HG03045 (cell line): ENCODE results near the gene MYO5A.
"Not testable (repeated sequence)": the region's sequence is repeated elsewhere in the genome, so short reads cannot be mapped to it uniquely, and the experiment has no call there.

Experiments used
- ATAC-seq: cut with Tn5 transposase; IDR thresholded peaks from one replicate; pipeline ENCODE4 v1.9.1; 2021; ENCODE audit warnings: mild to moderate bottlenecking, moderate library complexity; ENCODE audit not compliant: unreplicated experiment

The MYO5A gene

DNA sequence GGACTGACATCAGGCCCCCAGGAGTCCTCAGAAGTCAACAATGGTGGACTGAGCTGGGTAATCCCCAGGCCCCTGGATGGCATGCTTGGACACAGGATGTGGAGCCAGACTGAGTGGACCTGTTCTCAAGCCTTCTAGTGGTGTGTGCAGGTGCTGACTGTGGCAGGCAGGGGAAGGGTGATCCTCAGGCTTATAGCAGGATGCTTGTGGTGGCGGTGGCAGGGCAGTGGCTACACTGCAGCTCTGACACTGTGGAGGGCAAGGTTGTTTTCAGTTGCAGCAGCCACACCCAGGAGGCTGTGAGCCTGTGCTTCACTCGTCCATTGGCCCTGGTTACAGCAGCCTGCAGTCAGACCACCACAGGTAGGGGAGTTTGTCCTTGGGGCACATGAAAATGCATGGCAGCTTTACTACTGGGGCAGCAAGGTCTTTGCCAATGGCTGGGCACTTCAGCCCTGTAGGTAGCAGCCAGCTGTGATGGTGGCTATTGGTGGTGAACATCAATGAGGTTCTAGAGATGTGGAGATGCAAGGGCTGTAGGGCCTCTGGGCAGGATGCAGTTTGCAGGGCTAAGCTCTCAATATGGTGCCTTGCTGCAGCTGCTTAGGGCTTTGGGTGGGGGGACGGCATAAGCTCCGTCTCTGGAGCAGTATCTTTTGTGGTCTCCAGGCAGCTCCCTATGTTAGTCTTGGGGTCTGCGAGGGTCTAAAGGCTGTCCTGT lies 17.5 kb upstream of the MYO5A start:
- no peak for ATAC-seq

DNA sequence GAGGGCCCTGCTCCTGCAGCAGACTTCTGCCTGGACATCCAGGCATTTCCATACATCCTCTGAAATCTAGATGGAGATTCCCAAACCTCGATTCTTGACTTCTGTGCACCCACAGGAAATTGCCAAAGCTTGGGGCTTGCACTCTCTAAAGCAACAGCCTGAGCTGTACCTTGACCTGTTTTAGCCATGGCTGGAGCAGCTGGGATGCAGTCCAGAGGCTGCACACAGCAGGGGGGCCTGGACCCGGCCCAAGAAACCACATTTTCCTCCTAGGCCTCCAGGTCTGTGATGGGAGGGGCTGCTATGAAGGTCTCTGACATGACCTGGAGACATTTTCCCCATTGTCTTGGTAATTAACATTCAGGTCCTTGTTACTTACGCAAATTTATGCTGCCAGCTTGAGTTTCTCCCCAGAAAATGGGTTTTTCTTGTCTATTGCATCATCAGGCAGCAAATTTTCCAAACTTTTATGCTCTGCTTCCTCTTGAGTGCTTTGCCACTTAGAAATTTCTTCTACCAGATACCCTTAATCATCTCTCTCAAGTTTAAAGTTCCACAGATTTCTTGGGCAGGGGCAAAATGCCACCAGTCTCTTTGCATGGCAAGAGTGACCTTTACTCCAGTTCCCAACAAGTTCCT lies 11.8 kb upstream of the MYO5A start:
- no peak for ATAC-seq

DNA sequence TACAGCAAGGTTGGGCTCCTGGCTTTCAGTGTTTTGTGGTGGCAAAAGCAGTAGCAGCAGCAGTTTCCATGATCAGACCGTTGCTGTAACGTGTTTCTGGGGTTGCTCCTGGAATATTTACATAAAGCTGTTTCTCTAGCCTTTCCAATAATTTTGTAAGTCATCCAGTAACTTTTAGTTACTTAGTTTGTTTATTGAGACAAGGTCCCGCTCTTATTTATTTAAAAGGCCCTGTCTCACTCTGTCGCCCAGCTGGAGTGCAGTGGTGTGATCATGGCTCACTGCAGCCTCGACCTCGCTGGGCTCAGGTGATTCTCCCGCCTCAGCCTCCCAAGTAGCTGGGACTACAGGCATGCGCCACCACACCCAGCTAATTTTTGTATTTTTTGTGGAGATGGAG lies 8.8 kb upstream of the MYO5A start:
- ATAC-seq = no peak

DNA sequence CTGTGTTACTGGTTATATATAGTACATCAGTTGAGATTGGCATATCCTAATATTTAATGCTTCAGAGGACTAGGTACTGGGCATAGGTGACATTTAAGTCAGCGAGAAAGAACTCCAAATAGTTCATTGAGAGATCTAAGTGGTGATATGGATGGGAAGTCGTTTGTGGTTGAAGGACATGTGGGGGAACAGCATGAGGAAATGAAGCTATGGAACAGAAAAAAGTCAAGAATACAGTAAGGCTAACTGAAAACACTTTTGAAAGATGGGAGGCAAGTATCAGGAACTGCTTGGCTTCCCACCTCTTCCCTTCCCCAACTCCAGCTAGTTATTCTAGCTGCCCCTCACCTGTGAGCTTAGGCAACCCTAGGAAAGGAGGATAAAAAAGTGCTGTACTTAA lies 3.7 kb upstream of the MYO5A start:
- no peak for ATAC-seq

DNA sequence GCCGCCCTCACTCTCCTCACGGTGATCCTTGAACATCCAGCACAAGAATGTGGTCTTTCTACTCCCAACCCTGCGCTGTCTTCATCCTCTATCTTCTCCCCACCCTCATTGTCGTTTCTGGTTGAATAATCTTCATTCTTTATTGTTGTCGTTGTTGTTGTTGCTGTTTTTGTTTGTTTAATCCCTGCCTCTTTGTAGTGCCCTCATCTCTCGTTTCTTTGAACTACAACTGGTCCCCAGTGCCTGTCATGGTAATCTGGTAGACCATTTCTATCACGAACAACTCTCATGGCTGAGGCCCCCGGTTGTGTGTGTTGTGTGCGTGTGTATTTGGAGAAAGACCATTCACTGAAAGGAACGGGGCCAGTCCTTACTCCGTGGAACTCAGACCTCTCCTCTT lies 1.3 kb upstream of the MYO5A start:
- no peak for ATAC-seq

DNA sequence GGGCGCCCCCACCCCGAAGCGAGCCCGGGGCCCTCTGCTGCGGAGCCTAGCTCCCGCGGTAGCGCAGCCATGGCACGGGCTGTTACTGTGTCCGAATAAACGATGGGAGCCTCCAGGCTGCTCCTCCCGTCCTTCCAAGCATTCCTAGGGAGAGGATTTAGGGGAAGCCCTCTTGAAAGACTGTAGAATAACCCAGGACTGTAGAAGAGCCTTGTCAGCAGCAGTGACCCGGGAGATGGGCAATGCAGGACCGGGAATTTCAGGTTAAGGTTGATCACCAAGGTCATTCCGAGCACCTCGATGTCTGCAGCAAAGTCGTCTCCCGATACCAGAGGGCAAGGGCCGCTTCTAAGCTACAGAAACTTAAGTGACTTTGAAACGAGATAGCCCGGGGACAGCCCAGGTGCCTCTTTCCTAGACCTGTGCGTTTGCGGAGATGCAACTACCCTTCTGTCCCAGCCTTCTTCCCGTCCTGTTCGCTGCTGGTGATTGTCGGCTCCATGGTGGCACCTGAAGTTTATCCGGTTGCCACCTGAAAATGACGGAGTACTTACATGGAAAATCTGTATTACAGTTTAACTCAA lies 753 bp upstream of the MYO5A start:
- peak; percentile 3 for ATAC-seq

DNA sequence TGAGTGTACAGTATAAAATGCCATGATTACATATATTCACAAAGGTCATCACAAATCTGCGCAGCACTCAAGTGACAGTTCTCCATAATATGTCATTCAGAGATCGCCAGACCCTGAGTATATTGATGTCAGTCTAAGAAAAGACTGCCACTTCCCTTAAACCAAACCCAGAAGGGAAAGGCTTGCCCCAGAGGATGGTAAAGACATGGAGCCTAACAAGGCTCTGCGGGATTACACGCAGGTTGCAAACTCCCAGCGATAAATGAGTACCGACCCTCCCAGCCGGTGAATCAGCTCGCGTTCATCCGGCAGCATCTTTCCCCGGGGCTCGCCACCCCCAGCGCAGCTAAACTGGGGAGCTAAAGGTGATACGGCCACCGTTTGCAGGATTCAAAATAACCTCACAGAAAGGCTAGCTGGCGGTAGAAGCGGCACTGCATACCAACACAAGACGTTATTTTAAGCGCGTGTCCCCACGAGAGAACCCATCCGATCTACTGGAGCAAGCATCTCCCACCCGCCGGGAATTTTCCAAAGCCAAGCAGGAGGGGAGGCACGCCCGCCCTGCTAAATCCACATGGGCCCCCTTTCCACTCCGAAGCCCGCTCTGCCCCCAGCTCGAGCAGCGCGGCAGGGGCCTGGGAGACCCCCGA lies 643 bp downstream of the MYO5A start:
- peak; percentile 3 for ATAC-seq

DNA sequence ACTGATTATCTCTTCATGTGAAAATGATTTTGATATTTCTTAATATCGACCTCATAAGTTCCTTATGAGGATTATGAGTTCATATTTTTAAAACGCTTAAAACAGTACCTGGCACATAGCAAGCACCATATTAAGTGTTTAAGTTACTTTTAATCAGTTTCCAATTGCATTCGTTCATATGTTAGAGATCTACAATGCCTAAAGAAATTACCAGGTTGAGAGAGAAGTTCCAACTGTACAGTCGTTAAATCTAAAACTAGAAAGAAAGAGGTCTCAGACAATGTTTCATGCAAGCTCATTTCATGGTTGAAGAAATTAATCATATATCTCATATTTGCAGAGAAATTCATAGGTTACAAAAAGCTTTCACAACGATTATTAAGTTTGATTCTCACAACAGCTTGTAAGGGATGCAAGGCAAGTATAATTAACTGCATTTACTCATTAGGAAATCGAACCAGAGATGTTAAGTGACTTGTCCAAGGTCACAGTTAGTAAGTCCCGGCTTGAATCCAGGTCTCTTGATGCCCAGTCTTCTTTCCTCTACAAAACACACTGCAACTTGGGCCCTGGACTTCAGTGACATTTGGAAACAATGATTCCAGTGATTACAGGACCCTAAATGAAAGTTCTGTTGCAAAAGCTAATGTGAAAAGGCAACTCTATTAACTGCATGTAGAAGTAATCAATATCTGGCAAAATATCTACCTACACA lies 1.3 kb downstream of the MYO5A start:
- ATAC-seq = no peak

DNA sequence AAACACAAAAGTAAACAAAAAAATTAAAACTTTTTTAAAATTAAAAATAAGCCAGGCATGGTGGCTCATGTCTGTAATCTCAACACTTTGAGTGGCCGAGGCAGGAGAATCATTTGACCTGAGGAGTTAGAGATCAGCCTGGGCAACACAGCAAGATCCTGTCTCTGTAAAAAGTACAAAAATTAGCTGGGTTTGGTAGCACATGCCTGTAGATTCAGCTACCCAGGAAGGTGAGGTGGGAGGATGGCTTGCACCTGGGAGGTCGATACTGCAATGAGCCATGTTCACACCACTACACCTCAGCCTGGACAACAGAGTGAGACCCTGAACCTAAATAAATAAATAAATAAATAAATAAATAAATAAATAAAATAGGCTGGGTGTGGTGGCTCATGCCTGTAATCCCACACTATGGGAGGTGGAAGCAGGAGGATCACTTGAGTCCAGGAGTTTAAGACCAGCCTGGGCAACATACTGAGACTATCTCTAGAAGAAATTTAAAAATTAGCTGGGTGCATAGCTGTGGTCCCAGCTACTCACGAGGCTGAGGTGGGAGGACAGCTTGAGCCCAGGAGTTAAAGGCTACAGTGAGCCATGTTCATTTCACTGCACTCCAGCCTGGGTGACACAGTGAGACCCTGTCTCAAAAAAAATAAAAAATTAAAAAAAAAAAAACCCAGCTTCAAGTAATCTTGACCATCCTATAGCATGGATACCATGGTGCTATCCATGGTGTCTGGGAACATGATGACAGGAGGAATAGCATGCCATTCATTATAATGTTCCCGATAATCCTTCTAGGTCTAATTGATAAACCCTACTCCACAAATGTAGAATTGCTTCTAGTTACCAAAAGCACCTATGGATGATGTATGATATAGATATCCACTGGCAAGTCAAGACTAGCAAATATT lies 4.2 kb downstream of the MYO5A start:
- ATAC-seq = no peak

DNA sequence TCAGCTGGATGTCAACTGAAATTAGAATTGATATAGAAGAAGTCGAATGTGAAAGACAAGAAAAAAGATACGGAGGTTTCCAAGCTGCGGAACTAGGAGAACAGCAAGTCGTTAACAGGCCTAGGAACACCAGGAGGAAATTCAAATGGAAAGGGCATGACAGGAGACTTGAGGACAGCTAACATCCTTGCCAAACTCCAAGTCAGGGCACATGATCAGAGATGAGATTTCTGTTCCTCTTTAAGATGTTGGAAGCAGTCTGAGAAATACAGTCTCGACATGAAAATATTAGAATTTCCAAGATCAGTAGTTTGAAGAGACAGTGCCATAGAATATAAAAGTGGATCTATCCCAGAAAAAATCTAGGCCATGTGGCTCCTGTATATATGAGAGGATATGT lies 5.0 kb downstream of the MYO5A start:
- ATAC-seq = no peak

DNA sequence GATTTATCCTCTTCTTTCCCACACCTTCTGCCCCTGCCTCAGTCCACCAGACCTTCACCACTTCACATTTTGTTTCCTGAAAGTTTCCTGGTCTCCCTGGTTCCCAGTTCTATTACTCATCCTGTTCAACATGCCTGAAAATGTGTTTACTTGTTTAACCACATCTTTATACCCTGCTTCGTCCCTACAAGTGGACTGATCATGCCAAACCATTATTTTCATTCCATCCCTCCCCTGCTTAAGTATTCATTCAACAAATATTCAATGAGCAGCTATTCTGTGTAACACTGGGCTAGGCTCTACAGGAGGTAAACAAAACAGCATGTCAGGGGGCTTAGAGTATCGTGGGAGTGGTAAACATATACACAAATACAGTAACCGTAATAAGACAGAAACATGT lies 5.5 kb downstream of the MYO5A start:
- no peak for ATAC-seq

DNA sequence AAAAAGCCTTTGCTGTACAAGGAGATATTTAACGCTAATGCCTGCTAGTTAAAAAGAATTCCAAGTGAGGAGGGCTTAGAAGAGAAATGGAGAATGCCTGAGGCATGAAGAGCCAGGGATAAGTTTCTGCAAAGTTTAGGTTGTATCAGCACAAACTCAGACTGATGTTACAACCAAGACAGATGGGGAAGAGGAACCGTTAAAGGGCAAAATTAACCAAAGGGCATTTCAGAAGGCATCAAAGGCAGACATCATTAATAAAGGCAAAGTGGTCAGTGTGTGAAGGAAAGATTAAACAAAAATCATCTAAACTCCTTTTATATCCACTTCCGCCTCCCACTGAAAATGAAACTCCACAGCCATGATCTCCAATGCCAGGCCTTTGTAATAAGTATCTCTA lies 7.0 kb downstream of the MYO5A start:
- ATAC-seq = no peak

DNA sequence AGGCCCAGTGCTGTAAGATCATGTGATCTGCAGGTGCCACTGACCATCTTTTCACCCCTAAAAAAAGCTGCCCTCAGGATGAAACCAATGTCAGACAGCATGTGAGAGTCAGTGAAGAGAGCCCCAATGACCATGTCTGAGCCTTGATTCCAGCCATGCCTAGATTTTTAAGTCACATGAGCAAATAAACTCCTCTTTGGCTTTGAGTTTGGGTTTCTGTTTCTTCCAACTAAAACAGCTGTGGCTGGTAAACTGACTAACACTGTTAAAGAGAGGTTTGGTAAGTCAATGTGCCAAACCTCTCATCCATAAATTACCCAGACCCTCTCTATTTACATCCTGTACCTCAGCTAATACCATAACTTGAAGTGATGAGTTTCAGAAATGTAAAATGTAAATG lies 8.3 kb downstream of the MYO5A start:
- ATAC-seq = no peak

DNA sequence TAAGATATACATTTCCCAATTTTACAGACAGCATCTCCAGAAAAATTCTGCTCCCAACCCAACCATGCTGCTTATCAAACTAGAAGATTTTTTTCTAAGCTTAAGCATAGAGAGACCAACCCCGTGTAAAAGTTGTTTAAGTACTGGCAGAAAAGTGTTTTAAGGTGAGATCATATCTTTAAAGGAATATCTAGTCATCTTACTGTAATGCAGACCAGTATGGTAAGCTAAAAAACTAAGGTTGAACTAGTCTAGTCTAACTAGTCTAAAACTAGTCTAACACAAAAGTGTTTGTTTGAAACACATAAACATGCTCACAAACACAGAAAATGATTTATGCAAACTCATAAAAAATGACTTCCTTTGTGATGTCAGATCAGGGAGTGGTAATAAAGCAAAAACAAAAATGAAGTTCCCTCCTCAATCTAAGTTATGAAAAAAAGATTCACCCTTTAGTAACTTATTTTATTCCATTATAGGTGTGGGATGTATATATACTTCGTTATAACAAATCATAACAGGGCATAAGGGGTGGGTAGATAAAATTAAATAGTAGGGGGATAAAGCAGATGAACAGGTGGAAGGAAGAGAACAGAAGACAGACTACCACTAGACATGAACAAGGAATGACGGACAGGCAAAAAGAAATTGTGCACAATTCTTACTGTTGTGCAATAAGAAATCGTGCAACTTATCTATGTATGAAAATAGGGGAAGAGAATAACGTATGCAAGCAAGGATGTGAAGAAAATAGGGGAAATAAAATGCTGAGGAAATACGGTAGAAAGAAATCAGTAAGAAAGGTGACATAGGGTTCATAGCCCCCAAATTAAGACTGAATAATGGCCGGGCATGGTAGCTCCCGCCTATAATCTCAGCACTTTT lies 10.0 kb downstream of the MYO5A start:
- no peak for ATAC-seq

DNA sequence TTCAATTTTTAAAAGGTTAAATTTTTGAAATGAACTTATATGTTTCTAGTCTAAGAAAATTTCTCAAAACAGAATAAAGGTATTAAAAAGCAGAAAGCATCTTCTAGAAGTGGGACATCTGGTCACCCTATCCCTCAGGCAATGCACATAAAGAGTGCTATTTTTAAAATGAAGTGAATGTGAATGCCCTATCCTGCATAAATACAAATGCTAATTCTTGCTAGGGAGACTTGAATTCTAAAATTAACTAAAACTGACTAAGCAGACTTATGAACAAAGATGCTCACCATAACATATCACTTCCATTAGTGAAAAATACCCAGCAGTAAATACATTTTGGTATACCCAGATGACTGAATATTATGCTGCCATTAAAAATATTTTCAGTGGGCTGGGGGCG lies 11.7 kb downstream of the MYO5A start:
- ATAC-seq = no peak

DNA sequence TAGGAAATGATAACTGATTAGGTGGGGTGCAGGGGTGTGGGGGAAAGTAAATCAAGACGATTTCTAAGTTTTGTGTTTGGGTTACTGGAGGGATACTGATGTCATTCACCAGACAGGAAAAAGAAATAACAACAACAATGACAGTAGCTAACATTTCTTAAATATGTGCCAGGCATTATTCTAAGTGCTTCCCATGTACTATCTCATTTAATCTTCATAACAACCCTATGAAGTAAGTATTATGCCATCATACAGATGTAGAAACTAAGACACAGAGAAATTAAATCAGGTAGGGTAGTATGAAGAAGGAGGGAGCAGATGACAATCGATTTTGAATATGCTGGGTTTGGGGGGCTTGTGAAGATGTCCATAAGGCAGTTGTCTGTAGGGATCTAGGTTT lies 13.3 kb downstream of the MYO5A start:
- no peak for ATAC-seq

DNA sequence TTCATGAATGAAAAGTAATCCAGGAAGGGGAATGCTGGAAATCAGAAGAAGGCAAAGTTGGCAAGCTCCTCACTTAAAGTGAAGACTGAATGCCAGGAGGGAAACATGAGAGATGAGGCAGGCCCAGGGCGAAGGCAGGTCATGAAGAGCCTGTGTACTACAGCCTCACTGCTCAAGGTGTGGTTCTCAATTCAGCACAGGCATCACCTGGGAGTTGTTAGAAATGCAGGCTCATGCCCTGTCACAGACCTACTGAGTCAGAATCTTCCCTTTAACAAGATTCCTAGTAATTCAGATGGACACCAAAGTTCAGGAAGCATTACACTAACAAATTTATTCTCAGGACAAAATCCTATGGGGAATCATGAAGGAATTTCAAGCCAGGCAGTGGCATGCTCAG lies 14.2 kb downstream of the MYO5A start:
- ATAC-seq = no peak

DNA sequence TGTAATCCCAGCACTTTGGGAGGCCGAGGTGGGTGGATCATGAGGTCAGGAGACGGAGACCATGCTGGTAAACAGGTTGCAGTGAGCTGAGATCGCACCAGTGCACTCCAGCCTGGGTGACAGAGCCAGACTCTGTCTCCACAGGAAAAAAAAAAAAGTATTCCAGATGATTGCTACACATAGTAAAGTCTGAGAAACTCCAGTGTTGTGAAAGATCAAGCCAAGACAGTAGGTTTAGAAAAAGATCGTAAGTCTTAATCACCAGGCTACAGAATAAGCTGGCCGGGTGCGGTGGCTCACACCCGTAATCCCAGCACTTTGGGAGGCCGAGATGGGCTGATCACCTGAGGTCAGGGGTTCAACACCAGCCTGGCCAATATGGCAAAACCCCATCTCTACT lies 15.8 kb downstream of the MYO5A start:
- not testable (repeated sequence) for ATAC-seq

DNA sequence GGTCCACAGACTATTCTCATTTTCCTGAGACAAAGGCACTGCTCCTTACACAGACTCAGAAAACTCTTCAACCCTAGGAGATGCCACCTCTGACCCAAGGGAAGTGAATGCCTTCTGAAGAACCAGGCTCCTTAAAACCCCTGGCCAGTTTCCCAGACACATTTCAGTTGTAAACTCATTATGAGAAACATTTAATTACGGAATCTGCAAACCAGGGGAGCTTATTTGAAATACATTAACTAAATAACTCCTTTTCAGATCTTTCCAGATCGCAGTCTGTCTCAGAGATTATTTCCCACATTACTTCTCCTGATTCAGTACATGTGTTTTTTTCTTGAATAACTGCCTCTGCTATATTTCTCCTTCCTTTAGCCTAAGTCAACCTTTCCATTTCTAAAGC lies 17.6 kb downstream of the MYO5A start:
- ATAC-seq = no peak
